NCI-H2081 treated with DMSO at 0.1 percent for 48 hours (cell line): Measurements from ENCODE around the gene STAC2.
"Not testable (repeated sequence)": the region's sequence is repeated elsewhere in the genome, so short reads cannot be mapped to it uniquely, and the experiment has no call there.

Experiments
- DNase-seq: peaks from one replicate; lab custom pipeline; 2025; lab: John Stamatoyannopoulos, UW

Gene STAC2

DNA sequence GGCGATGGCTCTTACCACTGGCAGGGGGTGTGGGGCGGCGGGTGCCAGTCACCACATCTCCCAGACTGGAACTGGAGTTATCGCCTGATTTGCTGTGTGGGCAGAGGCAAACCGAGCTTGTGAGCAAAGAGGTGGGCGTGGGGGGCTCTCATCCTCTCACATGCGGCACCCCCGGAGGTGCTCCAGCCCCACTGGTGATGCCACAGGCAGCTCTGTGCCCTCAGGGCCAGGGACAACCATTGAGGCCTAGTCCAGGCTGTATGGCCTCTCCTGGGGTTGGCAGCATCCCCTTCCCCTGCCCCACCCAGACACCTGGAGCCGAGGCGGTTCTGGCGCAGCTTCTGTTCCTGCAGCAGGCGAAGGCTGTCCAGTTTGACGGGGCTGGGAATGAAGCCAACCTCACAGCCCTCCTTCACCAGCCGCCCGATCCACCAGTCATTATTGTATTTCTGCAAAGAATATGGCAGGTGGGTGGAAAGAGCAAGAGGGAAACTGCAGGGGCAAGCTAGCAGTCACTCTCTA lies 39.2 kb downstream of the STAC2 start:
- DNase-seq, result no peak

DNA sequence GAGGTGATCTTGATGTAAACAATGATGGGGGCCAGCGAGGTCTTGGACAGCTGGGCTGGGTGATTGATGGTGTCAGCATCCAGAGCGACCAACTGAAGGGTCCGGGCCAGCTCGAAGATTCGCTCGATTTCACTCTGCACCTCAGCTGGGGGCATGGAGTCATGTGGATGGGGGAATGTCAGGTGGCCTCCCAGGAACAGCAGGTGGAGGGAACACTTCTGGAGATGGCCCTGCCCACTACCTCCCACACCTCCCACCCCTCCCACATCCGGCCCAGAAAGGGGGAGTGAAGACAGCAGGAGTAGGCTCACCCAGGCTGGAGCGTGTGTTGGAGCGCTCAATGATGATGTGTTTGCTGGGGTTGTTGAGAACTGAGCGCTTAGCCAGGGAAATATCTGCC lies 42.0 kb downstream of the STAC2 start:
- DNase-seq, result no peak

DNA sequence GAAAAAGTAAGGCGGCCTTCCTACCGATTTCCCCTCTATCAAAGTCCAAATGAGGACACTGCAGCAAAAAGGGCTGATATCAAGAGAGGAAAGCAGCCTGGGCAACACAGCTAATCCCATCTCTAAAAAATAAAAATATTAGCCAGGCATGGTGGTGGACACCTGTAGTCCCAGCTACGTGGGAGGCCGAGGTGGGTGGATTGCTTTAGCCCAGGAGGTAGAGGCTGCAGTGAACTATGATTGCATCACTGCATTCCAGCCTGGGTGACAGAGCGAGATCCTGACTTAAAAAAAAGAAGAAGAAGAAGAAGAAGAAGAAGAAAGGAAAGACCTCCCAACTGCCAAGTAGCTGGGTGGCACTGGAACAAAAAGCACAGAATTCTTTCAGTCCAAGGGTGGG lies 42.7 kb downstream of the STAC2 start:
- DNase-seq, result no peak

DNA sequence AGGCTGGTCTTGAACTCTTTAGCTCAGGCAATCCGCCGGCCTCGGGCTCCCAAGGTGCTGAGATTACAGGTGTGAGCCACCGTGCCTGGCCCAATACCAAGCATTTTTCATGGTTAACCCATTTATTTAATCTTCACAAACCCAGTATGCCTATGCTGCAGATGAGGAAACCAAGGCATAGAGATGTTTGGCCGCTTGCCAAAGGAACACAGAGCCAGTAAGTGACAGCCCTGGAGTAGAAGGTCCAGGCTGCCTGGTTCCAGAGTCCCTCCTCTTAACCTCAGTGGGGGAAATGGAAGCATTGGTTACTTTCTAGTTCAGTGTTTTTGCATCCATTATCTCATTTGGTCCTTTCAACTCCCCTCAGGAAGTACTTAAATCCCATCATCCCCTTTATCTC lies 44.4 kb downstream of the STAC2 start:
- DNase-seq, result no peak

DNA sequence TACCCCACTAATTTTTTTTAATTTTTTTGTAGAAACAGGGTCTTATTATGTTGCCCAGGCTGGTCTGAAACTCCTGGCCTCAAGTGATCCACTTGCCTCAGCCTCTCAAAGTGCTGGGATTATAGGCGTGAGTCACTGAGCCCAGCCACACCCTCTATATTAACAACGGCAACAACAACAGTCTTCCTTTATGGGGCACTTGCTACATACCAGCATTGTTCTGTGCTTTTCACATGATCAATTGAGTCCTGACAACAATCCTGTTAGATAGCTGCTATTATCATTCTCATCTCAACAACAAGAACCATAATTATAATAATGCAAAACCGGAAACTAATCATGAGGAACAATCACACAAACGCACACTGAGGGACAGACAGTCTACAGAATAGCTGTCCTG lies 47.2 kb downstream of the STAC2 start:
- DNase-seq, result no peak

DNA sequence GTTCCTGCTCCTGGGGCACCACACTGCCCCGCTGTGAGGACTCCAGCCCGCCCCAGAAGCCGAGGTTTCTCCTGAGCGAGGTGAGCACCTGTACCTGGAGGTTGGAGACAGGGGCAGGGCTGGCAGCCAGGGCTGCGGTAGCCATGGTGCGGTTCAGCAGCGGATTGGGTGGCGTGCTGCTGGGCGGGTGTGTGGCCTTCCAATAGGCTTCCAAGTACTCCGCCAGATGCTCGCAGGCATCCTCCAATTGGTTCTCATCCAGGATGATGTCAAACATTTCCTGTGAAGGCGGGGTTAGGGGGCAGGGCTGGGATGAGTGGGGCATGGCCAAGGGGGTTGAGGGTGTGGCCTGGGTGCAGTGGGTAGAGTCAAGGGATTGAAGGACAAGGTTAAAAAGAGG lies 48.5 kb downstream of the STAC2 start:
- no peak for DNase-seq

DNA sequence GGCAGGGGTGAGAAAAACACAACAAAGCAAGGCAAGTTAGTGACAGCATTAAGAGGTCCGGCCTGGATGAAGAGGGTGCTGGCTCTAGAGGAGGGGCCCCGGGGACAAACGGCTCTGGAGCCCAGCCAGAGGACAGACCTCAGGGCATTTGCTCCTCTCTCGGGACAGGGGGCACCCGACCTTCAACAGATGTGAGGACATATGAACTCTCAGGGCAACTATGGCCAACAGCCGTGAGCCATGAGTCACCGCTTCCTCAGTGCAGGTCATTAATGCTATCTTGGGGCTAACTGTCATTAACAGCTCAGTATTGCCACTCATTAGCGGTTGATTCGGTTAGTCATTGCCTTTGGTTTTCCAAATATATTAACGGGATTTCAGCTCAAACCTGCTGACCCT lies 50.1 kb downstream of the STAC2 start:
- DNase-seq, result no peak

DNA sequence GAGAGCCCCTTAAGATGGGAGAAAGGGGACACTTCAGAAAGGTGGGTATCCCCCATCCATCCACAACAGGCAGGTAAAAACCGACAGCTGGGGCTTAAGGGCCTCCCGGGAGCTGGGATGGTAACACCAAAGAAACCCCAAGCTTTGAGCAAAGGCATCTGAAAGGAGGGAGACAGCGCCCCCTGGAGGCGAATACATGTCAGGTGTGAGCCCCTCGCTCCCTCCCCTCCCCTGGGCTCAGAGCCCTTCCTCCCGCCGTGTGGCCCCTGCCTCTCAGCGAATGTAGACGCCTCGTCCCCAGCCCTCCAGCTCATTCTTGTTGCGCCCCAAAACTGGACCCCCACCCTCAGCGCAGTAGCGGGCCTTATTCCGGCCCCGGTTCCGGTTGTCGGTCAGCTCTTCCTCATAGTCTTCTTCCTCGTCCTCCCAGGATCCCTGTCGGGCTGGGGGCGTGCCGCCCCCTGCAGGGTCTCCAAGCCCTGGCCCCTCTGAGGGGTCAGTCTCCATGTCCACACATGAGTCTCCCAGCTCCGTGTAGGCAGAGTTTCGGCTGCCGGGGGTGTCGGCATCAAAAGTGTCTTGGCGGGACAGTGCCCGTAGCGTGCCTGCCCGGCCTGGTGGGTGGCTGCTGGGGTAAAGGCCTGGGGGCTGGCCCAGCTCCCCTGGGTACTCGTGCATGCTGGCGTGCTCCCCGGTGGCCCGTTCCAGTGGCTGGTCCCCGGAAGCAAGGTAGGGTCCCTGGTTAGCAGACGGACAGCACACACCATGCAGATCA lies 50.6 kb downstream of the STAC2 start:
- DNase-seq, result no peak

DNA sequence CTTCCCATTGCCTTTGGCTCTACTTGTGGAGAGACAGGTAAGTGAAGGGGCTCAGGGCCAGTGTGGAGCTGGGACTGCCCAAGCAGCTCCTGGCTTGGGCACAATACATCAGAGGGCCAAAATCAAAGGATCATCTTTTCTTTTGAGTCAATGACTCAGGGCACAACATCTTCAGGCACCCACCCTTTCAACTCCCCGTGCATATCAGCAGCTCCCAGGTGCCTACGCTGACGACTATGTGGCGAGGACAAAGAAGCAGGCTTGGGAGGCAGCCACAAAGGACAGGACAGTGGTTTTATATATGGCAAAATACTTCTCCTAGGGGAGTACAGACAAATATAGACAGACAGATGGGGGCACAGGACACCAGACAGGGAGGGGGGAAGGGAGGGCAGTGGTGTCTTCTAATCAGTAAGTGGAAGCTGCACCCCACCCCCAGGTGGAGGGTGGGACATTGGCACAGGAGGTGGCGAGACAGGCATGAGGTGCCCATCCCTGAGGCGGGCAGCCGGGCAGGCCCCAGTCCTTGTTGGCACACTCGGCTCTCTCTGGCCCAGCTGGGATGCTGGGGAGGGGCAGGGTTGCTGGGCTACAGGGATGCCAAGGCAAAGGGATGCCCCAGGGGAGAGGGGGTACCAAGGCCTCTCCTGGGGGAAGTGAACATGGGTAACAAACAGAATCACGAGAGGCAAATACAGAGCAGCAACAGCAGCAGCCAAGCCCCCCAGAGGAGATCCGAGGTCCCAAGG lies 52.0 kb downstream of the STAC2 start:
- no peak for DNase-seq

DNA sequence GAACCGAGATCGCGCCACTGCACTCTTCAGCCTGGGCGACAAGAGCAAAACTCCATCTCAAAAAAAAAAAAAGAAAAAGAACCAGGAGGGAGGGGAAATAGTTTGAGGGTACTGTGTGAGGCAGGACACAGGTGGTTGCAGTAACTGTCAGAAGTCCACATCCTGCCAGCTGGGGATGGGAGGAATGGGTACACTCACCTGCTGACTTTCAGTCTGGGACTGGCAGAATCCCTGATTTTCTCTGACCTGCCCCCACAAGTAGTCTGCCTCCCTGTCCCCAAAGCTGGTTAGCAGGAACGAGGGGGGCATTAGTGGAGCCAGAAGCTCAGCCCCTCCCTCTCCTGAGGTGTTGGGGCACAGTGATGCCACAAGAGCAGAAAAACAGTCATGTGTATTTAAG lies 52.7 kb downstream of the STAC2 start:
- no peak for DNase-seq

DNA sequence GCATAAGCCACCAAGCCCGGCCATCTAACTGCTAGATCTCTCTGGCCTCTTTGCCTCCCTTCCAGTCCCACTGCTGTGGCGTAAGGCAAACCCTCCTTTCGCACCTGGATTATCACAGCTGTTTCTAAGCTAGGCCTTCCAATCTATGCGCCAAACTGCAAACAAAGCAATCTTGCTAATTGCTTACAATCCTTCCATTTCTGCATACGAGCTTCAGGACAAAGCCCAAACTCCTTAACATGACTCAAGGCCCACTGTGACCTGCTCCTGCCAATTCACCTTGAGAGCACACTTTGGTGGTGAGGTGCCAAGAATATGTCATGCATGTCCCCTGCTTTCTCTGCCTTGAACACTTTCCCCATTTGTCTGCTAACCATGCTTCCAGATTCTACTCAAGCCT lies 53.8 kb downstream of the STAC2 start:
- DNase-seq, result no peak

DNA sequence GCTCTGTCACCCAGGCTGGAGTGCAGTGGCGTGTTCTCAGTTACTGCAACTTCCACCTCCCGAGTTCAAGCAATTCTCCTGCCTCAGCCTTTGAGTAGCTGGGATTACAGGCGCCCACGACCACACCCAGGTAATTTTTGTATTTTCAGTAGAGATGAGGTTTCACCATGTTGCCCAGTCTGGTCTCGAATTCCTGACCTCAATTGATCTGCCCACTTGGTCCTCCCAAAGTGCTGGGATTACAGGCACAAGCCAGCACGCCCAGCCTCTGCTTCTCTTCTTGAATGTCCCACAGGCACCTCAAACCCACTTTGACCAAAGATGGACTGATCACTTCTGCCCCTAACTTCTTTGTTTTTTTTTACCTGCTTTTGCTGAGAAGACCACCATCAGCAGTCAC lies 55.2 kb downstream of the STAC2 start:
- no peak for DNase-seq

DNA sequence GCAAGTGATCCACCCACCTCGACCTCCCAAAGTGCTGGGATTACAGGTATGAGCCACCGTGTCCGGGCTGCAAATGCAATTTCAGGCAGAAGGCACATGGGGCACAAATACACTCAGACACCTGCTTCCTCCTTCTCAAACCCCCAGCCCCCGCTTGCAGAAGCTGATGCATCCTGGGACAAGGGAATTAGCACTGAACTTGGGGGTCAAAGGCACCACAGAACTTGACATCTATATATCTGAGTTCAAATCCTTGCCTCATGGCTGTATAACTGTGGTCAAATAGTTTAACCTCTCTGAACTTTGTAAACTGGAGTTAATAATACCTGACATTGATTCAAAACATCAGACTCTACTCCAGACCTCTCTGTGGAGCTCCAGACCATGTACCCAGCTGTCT lies 55.6 kb downstream of the STAC2 start:
- no peak for DNase-seq

DNA sequence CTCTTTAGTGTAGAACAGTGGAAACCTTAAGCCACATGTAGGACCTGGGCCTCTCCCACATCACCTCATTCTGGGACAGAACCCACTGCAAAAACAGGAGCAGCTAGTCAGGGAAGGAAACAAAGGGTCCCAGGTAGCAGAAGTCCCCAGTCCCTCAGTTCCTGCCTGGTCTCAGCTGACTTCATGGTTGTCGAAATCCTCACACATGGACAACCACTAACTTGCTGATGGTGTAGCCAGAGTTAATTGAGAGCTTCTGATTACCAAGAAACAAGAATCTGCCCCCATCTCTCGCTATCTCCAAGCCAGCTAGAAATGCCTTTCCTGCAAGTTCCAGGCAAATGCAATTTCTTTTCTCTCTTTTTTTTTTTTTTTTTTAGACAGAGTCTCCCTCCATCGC lies 56.2 kb downstream of the STAC2 start:
- no peak for DNase-seq

DNA sequence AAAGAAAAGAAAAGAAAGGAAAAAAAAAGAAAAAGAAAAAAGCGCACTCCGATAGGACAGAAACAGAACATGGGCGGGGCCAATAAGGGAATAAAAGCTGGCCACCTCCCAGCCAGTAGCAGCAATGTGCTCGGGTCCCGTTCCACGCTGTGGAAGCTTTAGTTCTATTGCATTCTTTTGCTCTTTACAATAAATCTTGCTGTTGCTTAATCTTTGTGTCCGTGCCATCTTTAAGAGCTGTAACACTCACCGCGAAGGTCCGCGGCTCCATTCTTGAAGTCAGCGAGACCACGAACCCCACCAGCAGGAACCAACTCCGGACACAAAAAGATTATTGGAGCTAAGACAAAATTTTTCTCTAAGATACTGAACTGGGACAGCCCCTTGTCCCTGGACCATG lies 56.6 kb downstream of the STAC2 start:
- DNase-seq, result no peak

DNA sequence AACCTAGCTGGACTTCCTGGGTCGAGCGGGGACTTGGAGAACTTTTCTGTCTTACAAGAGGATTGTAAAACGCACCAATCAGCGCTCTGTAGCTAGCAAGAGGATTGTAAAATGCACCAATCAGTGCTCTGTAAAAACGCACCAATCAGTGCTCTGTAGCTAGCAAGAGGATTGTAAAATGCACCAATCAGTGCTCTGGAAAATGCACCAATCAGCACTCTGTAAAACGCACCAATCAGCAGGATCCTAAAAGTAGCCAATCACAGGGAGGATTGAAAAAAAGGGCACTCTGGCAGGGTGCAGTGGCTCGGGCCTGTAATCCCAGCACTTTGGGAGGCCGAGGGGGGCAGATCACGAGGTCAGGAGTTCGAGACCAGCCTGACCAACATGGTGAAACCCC lies 57.2 kb downstream of the STAC2 start:
- DNase-seq, result not testable (repeated sequence)

DNA sequence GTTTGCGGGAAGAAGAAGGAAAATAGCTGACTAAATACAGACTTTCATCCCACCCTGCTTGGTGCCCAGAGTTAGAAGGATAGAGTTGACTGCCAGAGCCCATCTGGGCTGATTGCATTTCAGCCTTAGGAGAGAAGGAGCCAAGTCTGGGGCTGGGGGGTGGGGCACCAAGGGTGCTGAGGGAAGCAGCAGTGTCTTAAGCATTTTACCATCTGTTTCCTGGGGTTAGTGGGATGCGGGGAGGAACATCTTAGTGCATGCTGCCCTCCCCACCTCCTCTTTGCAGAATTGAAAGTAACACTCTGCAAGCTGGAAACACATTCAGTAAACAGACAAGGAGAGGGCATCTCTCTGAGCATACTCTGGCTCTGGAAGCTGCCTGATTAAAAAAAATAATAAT lies 58.3 kb downstream of the STAC2 start:
- no peak for DNase-seq

DNA sequence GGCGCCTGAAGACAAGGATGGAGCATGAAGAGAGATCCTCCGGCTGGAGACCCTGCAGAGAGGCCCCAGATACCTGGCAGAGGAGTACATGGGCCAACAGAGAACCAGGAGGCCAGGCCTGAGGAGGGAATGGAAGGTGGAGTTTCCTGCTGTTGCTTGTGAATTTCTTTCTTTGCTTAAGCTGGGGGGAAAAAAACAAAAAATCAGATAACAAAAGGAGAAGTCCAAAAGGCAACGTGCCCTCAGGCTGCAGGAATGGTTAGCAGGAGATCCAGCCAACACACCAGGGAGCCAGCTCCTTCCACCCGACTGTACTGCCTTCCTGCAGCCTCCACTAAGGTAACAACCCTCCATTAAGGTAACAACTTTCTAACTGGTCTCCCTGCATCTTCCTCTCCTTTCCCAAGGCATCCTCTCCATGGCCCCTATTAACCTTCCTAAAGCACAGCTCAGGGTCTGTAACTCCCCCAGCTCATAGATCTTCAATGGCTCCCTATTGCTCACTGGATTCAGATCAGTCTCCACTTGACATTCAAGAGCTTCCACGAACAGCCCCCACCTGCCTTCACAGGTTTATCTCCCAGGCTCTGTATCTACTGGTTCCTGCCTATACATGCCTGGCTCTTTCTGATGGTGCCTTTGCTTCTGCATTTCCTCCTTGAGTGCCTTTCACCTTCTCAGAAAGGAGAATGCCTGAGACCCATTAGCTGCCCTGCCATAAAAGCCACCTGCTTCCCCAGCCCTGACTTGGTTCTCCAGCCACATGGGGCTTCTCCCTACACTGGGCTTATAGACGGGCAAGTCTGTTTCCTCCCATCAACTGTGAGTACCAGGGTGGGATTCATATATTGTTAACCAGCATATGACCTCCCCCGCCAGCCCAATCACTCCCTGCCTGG lies 59.1 kb downstream of the STAC2 start:
- no peak for DNase-seq

DNA sequence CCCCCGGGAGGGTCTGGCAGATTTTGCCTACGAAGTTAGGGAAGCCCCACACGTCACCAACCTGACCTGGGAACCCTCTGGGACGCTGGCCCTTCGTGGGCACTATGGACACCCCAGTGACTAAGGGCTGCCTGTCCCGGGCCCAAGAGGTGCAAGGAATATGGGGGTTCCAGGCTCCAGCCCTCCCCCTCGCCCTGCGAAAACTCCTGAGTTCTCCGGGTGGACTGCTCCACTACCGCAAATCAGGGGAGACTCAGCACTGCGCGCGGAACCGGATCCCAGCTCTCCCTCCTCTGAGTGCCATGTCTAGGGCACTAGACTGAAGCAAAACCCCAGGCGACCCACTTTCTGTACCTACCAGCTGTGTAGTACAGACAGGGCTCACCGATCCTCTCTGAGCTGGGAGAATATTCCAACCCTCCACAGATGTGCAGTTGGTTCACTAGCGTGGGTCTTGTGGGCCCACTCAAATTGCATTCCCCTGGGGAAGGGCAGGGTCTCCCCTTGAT lies 59.9 kb downstream of the STAC2 start, which contains the start of gene ARL5C:
Gene ARL5C, minus strand, starts transcription at position 321 of the 509 bp plus-strand sequence. CDS start 401 bp downstream, outside the sequence.
- no peak for DNase-seq

DNA sequence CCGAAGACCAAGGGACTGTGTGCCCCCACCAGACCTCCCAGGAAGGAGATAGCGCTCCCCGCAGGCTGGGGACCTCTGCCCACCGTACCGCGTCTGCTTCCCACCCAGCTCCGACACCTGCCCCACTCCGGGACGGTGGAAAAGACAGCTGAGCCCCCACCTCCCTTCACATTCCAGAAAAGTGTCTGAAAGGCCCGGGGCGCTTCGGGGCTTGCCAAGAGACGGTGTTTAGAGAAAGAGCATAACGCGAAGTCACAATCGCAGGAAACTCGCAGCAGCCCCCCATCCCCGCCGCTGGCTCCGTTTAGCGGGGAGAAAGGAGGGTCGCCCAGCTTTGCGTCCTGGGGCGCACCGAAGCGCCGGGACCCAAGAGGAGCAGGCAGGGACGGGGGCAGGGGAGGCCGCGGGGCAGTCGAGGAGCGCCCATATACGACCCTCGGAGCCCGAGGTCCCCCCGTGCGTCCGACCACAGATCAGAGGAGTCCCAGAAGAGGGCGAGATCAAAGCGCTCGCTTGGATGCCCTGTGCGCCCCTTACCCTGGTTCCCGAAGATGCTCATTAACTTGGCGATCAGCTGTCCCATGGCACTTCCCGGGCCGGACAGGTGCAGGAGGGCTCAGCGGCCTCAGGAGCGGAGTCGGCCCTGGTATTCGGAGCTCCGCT lies 60.4 kb downstream of the STAC2 start:
- no peak for DNase-seq

DNA sequence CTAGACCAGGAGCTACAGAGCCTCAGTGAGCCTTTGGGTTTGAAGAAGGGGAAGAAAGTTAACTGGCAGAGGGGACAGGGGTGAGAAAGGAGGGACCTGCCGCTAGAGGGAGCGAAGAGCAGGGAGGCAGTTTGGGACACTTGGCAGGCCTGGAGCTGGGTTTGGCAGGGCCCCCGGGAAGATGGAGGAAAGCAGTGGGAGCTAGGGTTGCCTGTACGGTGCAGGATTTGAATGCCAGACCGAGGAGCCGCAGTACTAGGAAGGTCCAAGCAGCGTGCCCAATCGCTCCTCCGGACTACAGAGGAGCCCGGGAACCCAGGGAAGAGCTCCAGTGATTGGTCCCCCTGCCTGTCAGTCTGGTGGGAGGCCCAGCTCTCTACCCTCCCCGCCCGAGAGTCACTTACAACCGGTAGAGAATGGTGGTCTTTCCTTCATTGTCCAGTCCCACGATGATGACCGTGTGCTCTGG lies 61.0 kb downstream of the STAC2 start:
- no peak for DNase-seq
